ENCODE results near the gene RASSF10. TPM values are rescaled to one million over a fixed set of nuclear protein-coding genes. Genes with fewer than 3 reads are reported as not detected.
A peak's percentile ranks its signal among the peaks of the same experiment; 100 is the strongest.

RASSF10 gene
- total and polyA plus RNA-seq, 2 experiments from 2014 or later = not detected

GRCh38 chr11:13010749-13011465 lies 1.8 kb downstream of the RASSF10 start:
- no peaks in the 10 kb centered on the region for H3K9me2 ChIP-seq (ENCODE audit: insufficient read depth)
- H3K27me3 ChIP-seq (replicated peaks; ENCODE audit: insufficient read depth) = peaks cover 91% of the 10 kb centered on the region
- peak; percentile 14 for DNase-seq
- H3K9ac ChIP-seq = no peak overlapping the region
- in situ Hi-C loops (cut with MboI) = no loop called here
- no peaks in the 10 kb centered on the region for H3K9me3 ChIP-seq (ENCODE audit: low read depth)
- H3K36me3 ChIP-seq (ENCODE audit: low read depth) = no peaks in the 10 kb centered on the region
- no peak overlapping the region for H3K27ac ChIP-seq
- H3K4me2 ChIP-seq (ENCODE audit: unreplicated experiment) = no peak overlapping the region
- H3K4me3 ChIP-seq = no peak overlapping the region
- no peak for TF ChIP-seq EZH2 (IDR thresholded peaks at IDR 0.05; ENCODE audit: insufficient read depth, poor library complexity, severe bottlenecking)
- 0 out of 2 replicates have a peak, but pooled peaks have one; percentile 4 for TF ChIP-seq EZH2phosphoT487 (IDR thresholded peaks at IDR 0.05; ENCODE audit: insufficient read depth, low read depth)
- WGBS, 2 experiments (ENCODE audit: low coverage in 1 of 2, low lambda C conversion rate in 2 of 2, missing lambda C conversion rate in 2 of 2) = 9% methylated on average over 32 to 37 of the region's 37 CpGs
- no peak overlapping the region for H2AFZ ChIP-seq
- no peaks in the 10 kb centered on the region for H3K4me1 ChIP-seq (ENCODE audit: insufficient read depth)
- no peaks in the 10 kb centered on the region for H4K20me1 ChIP-seq (ENCODE audit: insufficient read depth)
- H3K79me2 ChIP-seq (ENCODE audit: insufficient read depth) = no peaks in the 10 kb centered on the region
- no peaks in the 10 kb centered on the region for H3F3A ChIP-seq (ENCODE audit: insufficient read depth)

GRCh38 chr11:13011466-13012055 lies 2.4 kb downstream of the RASSF10 start:
- no peaks in the 10 kb centered on the region for H3K36me3 ChIP-seq (ENCODE audit: low read depth)
- no peaks in the 10 kb centered on the region for H3K9me3 ChIP-seq (ENCODE audit: low read depth)
- WGBS, 2 experiments (ENCODE audit: low coverage in 1 of 2, low lambda C conversion rate in 2 of 2, missing lambda C conversion rate in 2 of 2) = 40 to 41% methylated on average over 7 of the region's 7 CpGs
- in situ Hi-C loops (cut with MboI) = no loop called here
- peaks cover 85% of the 10 kb centered on the region for H3K27me3 ChIP-seq (replicated peaks; ENCODE audit: insufficient read depth)
- H2AFZ ChIP-seq = no peak overlapping the region
- no peaks in the 10 kb centered on the region for H3F3A ChIP-seq (ENCODE audit: insufficient read depth)
- H4K20me1 ChIP-seq (ENCODE audit: insufficient read depth) = no peaks in the 10 kb centered on the region
- no peaks in the 10 kb centered on the region for H3K9me2 ChIP-seq (ENCODE audit: insufficient read depth)
- no peaks in the 10 kb centered on the region for H3K79me2 ChIP-seq (ENCODE audit: insufficient read depth)
- no peak overlapping the region for H3K27ac ChIP-seq
- no peak overlapping the region for H3K4me2 ChIP-seq (ENCODE audit: unreplicated experiment)
- peak; percentile 60 for TF ChIP-seq EZH2 (IDR thresholded peaks at IDR 0.05; ENCODE audit: insufficient read depth, poor library complexity, severe bottlenecking)
- TF ChIP-seq EZH2phosphoT487 (IDR thresholded peaks at IDR 0.05; ENCODE audit: insufficient read depth, low read depth) = 0 out of 2 replicates have a peak, but pooled peaks have one; percentile 50
- H3K4me1 ChIP-seq (ENCODE audit: insufficient read depth) = no peaks in the 10 kb centered on the region
- no peak for DNase-seq
- no peak overlapping the region for H3K4me3 ChIP-seq
- no peak overlapping the region for H3K9ac ChIP-seq

GRCh38 chr11:13012056-13012661 lies 3.0 kb downstream of the RASSF10 start:
- Histone ChIP-seq H3K4me3 (no peak overlapping the region), H3K9me3 (ENCODE audit: low read depth) (no peaks in the 10 kb centered on the region), H3K27me3 (replicated peaks; ENCODE audit: insufficient read depth) (peaks cover 82% of the 10 kb centered on the region), H3K27ac (no peak overlapping the region), H2AFZ (no peak overlapping the region), H3K36me3 (ENCODE audit: low read depth) (no peaks in the 10 kb centered on the region), H3K79me2 (ENCODE audit: insufficient read depth) (no peaks in the 10 kb centered on the region), H3K9ac (no peak overlapping the region), H3K9me2 (ENCODE audit: insufficient read depth) (no peaks in the 10 kb centered on the region), H3F3A (ENCODE audit: insufficient read depth) (no peaks in the 10 kb centered on the region), H4K20me1 (ENCODE audit: insufficient read depth) (no peaks in the 10 kb centered on the region), H3K4me1 (ENCODE audit: insufficient read depth) (no peaks in the 10 kb centered on the region), H3K4me2 (ENCODE audit: unreplicated experiment) (no peak overlapping the region)
- WGBS, 2 experiments (ENCODE audit: low coverage in 1 of 2, low lambda C conversion rate in 2 of 2, missing lambda C conversion rate in 2 of 2) = 64 to 68% methylated on average over 9 of the region's 9 CpGs
- in situ Hi-C loops (cut with MboI) = no loop called here
- DNase-seq = no peak
- no peak for TF ChIP-seq EZH2phosphoT487 (IDR thresholded peaks at IDR 0.05; ENCODE audit: insufficient read depth, low read depth)
- TF ChIP-seq EZH2 (IDR thresholded peaks at IDR 0.05; ENCODE audit: insufficient read depth, poor library complexity, severe bottlenecking) = no peak

- Histone ChIP-seq H3K27me3 (replicated peaks; ENCODE audit: insufficient read depth) (peaks cover 76% of the 10 kb centered on the region), H3F3A (ENCODE audit: insufficient read depth) (no peaks in the 10 kb centered on the region), H3K4me1 (ENCODE audit: insufficient read depth) (no peaks in the 10 kb centered on the region), H3K9me2 (ENCODE audit: insufficient read depth) (no peaks in the 10 kb centered on the region), H3K27ac (no peak overlapping the region), H3K9ac (no peak overlapping the region), H3K4me2 (ENCODE audit: unreplicated experiment) (no peak overlapping the region), H4K20me1 (ENCODE audit: insufficient read depth) (no peaks in the 10 kb centered on the region), H3K36me3 (ENCODE audit: low read depth) (no peaks in the 10 kb centered on the region), H2AFZ (no peak overlapping the region), H3K9me3 (ENCODE audit: low read depth) (no peaks in the 10 kb centered on the region), H3K4me3 (no peak overlapping the region), H3K79me2 (ENCODE audit: insufficient read depth) (no peaks in the 10 kb centered on the region)
- in situ Hi-C loops (cut with MboI) = no loop called here
- DNase-seq = no peak
- TF ChIP-seq EZH2 (IDR thresholded peaks at IDR 0.05; ENCODE audit: insufficient read depth, poor library complexity, severe bottlenecking) = no peak
- TF ChIP-seq EZH2phosphoT487 (IDR thresholded peaks at IDR 0.05; ENCODE audit: insufficient read depth, low read depth) = no peak
- 51 to 57% methylated on average over 7 of the region's 7 CpGs for WGBS, 2 experiments (ENCODE audit: low coverage in 1 of 2, low lambda C conversion rate in 2 of 2, missing lambda C conversion rate in 2 of 2)
Measured at GRCh38 chr11:13013054-13013488, 4.0 kb downstream of the RASSF10 start.

Data from GM23248 (cell line).